Measurements from ENCODE around the gene SMCR8. TPM values are rescaled to one million over a fixed set of nuclear protein-coding genes. Genes with fewer than 3 reads are reported as not detected.
A peak's percentile ranks its signal among the peaks of the same experiment; 100 is the strongest.

SMCR8 gene
- total RNA-seq, 1 donor from 2014 or later: 17.7 TPM

- Mint-ChIP-seq H3K36me3 (ENCODE audit: insufficient read depth) (peaks cover 5% of the 10 kb centered on the region), H3K27me3 (no peaks in the 10 kb centered on the region), H3K4me3 (ENCODE audit: low read depth) (no peak overlapping the region), H3K9me3 (ENCODE audit: low read depth) (no peaks in the 10 kb centered on the region), H3K4me1 (ENCODE audit: low read depth) (peaks cover 28% of the 10 kb centered on the region), H3K27ac (peak overlapping the region; percentile 74)
- peak; percentile 47 for TF ChIP-seq CTCF (IDR thresholded peaks at IDR 0.05; ENCODE audit: unreplicated experiment)
- DNase-seq (ENCODE audit: low spot score, unreplicated experiment): no peak
Observed at GRCh38 chr17:18319604-18320256, 4.6 kb downstream of the SMCR8 start.

- Mint-ChIP-seq H3K27me3 (no peaks in the 10 kb centered on the region), H3K4me3 (ENCODE audit: low read depth) (no peak overlapping the region), H3K9me3 (ENCODE audit: low read depth) (no peaks in the 10 kb centered on the region), H3K27ac (no peak overlapping the region), H3K4me1 (ENCODE audit: low read depth) (peaks cover 26% of the 10 kb centered on the region), H3K36me3 (ENCODE audit: insufficient read depth) (peaks cover 11% of the 10 kb centered on the region)
- DNase-seq (ENCODE audit: low spot score, unreplicated experiment): no peak
- TF ChIP-seq CTCF (IDR thresholded peaks at IDR 0.05; ENCODE audit: unreplicated experiment): no peak
Observed at GRCh38 chr17:18320301-18320700, 5.2 kb downstream of the SMCR8 start.

GRCh38 chr17:18321309-18321708, 6.2 kb downstream of the SMCR8 start:
- Mint-ChIP-seq H3K36me3 (ENCODE audit: insufficient read depth) (peaks cover 11% of the 10 kb centered on the region), H3K27me3 (no peaks in the 10 kb centered on the region), H3K27ac (no peak overlapping the region), H3K4me1 (ENCODE audit: low read depth) (peaks cover 20% of the 10 kb centered on the region), H3K9me3 (ENCODE audit: low read depth) (no peaks in the 10 kb centered on the region), H3K4me3 (ENCODE audit: low read depth) (no peak overlapping the region)
- TF ChIP-seq CTCF (IDR thresholded peaks at IDR 0.05; ENCODE audit: unreplicated experiment): no peak
- no peak for DNase-seq (ENCODE audit: low spot score, unreplicated experiment)

- TF ChIP-seq CTCF (IDR thresholded peaks at IDR 0.05; ENCODE audit: unreplicated experiment): no peak
- H3K27me3 Mint-ChIP-seq: no peaks in the 10 kb centered on the region
- H3K27ac Mint-ChIP-seq: no peak overlapping the region
- DNase-seq (ENCODE audit: low spot score, unreplicated experiment): no peak
- H3K36me3 Mint-ChIP-seq (ENCODE audit: insufficient read depth): peaks cover 10% of the 10 kb centered on the region
- no peaks in the 10 kb centered on the region for H3K9me3 Mint-ChIP-seq (ENCODE audit: low read depth)
- H3K4me3 Mint-ChIP-seq (ENCODE audit: low read depth): no peak overlapping the region
- peaks cover 15% of the 10 kb centered on the region for H3K4me1 Mint-ChIP-seq (ENCODE audit: low read depth)
Observed at GRCh38 chr17:18322522-18322921, 7.4 kb downstream of the SMCR8 start.

- Mint-ChIP-seq H3K4me3 (ENCODE audit: low read depth) (no peak overlapping the region), H3K4me1 (ENCODE audit: low read depth) (peaks cover 12% of the 10 kb centered on the region), H3K36me3 (ENCODE audit: insufficient read depth) (peaks cover 12% of the 10 kb centered on the region), H3K9me3 (ENCODE audit: low read depth) (no peaks in the 10 kb centered on the region), H3K27ac (no peak overlapping the region), H3K27me3 (no peaks in the 10 kb centered on the region)
- no peak for TF ChIP-seq CTCF (IDR thresholded peaks at IDR 0.05; ENCODE audit: unreplicated experiment)
- no peak for DNase-seq (ENCODE audit: low spot score, unreplicated experiment)
Observed at GRCh38 chr17:18323007-18323406, 7.9 kb downstream of the SMCR8 start.
